T-helper 2 cell treated with Interferon-gamma antibody and Interleukin-4, amounts not matched to agents 5 μg/mL and 100 μg/mL, for 36 hours (primary cell): ENCODE results near the gene GPR153.
"Not testable (repeated sequence)": the region's sequence is repeated elsewhere in the genome, so short reads cannot be mapped to it uniquely, and the experiment has no call there.

ENCODE experiments used
- DNase-seq: peaks from one replicate; pipeline ENCODE4 v3.0.0; 2021; ENCODE audit warnings: low spot score
- H3K27ac Mint-ChIP-seq: one replicate; pipeline ENCODE4 v1.8.0; 2021; ENCODE audit warnings: mild to moderate bottlenecking, mixed read lengths
- H3K27me3 Mint-ChIP-seq: one replicate; pipeline ENCODE4 v1.8.0; 2021; ENCODE audit warnings: low read depth, mixed read lengths
- H3K36me3 Mint-ChIP-seq: one replicate; pipeline ENCODE4 v1.8.0; 2021; ENCODE audit warnings: low read depth, mixed read lengths
- H3K4me1 Mint-ChIP-seq: one replicate; pipeline ENCODE4 v1.8.0; 2021; ENCODE audit warnings: low read depth, mixed read lengths
- H3K4me3 Mint-ChIP-seq: one replicate; pipeline ENCODE4 v1.8.0; 2022; ENCODE audit warnings: mild to moderate bottlenecking, moderate library complexity, mixed read lengths
- H3K9me3 Mint-ChIP-seq: one replicate; pipeline ENCODE4 v1.8.0; 2021; ENCODE audit warnings: mixed read lengths

GPR153 gene

GRCh38 chr1:6260961-6261614 is at the start of gene GPR153:
Gene GPR153, minus strand, starts transcription at chr1:6261098. Its CDS starts 6,193 bp downstream, at chr1:6254905.
- peak within 1 kb of the TSS; percentile 63 for H3K4me3 Mint-ChIP-seq
- H3K4me1 Mint-ChIP-seq, result no peaks in the 10 kb centered on the region
- H3K27ac Mint-ChIP-seq, result no peak within 1 kb of the TSS
- peaks cover 17% of the 10 kb centered on the region for H3K27me3 Mint-ChIP-seq
- H3K36me3 Mint-ChIP-seq, result no peaks in the 10 kb centered on the region
- H3K9me3 Mint-ChIP-seq, result no peaks in the 10 kb centered on the region
- peak; percentile 60 for DNase-seq

- no peak overlapping the region for H3K4me3 Mint-ChIP-seq
- H3K27me3 Mint-ChIP-seq, result no peaks in the 10 kb centered on the region
These were observed 49.4 kb upstream of the GPR153 start for GRCh38 chr1:6310116-6310848.

GRCh38 chr1:6309564-6309963 is 48.7 kb upstream of the GPR153 start:
- H3K36me3 Mint-ChIP-seq, result peaks cover 18% of the 10 kb centered on the region
- no peaks in the 10 kb centered on the region for H3K27me3 Mint-ChIP-seq
- no peak overlapping the region for H3K27ac Mint-ChIP-seq
- H3K4me3 Mint-ChIP-seq, result no peak overlapping the region
- DNase-seq, result no peak
- no peaks in the 10 kb centered on the region for H3K4me1 Mint-ChIP-seq
- peaks cover 9% of the 10 kb centered on the region for H3K9me3 Mint-ChIP-seq

More at GRCh38 chr1:6310116-6310848, 49.4 kb upstream of the GPR153 start:
- peaks cover 18% of the 10 kb centered on the region for H3K36me3 Mint-ChIP-seq
- DNase-seq, result no peak
- H3K27ac Mint-ChIP-seq, result no peak overlapping the region
- H3K4me1 Mint-ChIP-seq, result no peaks in the 10 kb centered on the region
- peaks cover 9% of the 10 kb centered on the region for H3K9me3 Mint-ChIP-seq

- peaks cover 9% of the 10 kb centered on the region for H3K9me3 Mint-ChIP-seq
- peaks cover 18% of the 10 kb centered on the region for H3K36me3 Mint-ChIP-seq
- no peak for DNase-seq
- H3K27me3 Mint-ChIP-seq, result no peaks in the 10 kb centered on the region
- no peaks in the 10 kb centered on the region for H3K4me1 Mint-ChIP-seq
- no peak overlapping the region for H3K27ac Mint-ChIP-seq
- no peak overlapping the region for H3K4me3 Mint-ChIP-seq
These were observed 47.6 kb upstream of the GPR153 start for GRCh38 chr1:6308449-6308848.

GRCh38 chr1:6307682-6308081 is 46.8 kb upstream of the GPR153 start:
- H3K4me3 Mint-ChIP-seq, H3K27ac Mint-ChIP-seq, H3K9me3 Mint-ChIP-seq: not testable (repeated sequence)

GRCh38 chr1:6307099-6307498 is 46.2 kb upstream of the GPR153 start:
- H3K4me3 Mint-ChIP-seq, result no peak overlapping the region
- no peaks in the 10 kb centered on the region for H3K4me1 Mint-ChIP-seq
- no peaks in the 10 kb centered on the region for H3K27me3 Mint-ChIP-seq
- peaks cover 9% of the 10 kb centered on the region for H3K9me3 Mint-ChIP-seq
- peaks cover 18% of the 10 kb centered on the region for H3K36me3 Mint-ChIP-seq
- no peak for DNase-seq
- no peak overlapping the region for H3K27ac Mint-ChIP-seq

More at GRCh38 chr1:6307682-6308081, 46.8 kb upstream of the GPR153 start:
- DNase-seq, H3K4me1 Mint-ChIP-seq, H3K27me3 Mint-ChIP-seq: not testable (repeated sequence)
- peaks cover 18% of the 10 kb centered on the region for H3K36me3 Mint-ChIP-seq

- Mint-ChIP-seq H3K27me3 (no peaks in the 10 kb centered on the region), H3K9me3 (peaks cover 9% of the 10 kb centered on the region), H3K36me3 (peaks cover 14% of the 10 kb centered on the region), H3K4me3 (no peak overlapping the region), H3K27ac (no peak overlapping the region), H3K4me1 (no peaks in the 10 kb centered on the region)
- no peak for DNase-seq
These were observed 42.6 kb upstream of the GPR153 start for GRCh38 chr1:6303397-6304012.

- no peaks in the 10 kb centered on the region for H3K27me3 Mint-ChIP-seq
- no peaks in the 10 kb centered on the region for H3K4me1 Mint-ChIP-seq
- no peak overlapping the region for H3K4me3 Mint-ChIP-seq
- peaks cover 4% of the 10 kb centered on the region for H3K9me3 Mint-ChIP-seq
- H3K27ac Mint-ChIP-seq, result no peak overlapping the region
- H3K36me3 Mint-ChIP-seq, result peaks cover 9% of the 10 kb centered on the region
- no peak for DNase-seq
These were observed 41.7 kb upstream of the GPR153 start for GRCh38 chr1:6302568-6302967.

- Mint-ChIP-seq H3K36me3 (no peaks in the 10 kb centered on the region), H3K4me3 (no peak overlapping the region), H3K4me1 (no peaks in the 10 kb centered on the region), H3K27me3 (no peaks in the 10 kb centered on the region), H3K27ac (no peak overlapping the region), H3K9me3 (no peaks in the 10 kb centered on the region)
- no peak for DNase-seq
These were observed 40.6 kb upstream of the GPR153 start for GRCh38 chr1:6301526-6301925.

- no peak overlapping the region for H3K27ac Mint-ChIP-seq
These were observed 39.6 kb upstream of the GPR153 start for GRCh38 chr1:6300342-6301048.

GRCh38 chr1:6299557-6300165 is 38.8 kb upstream of the GPR153 start:
- H3K4me3 Mint-ChIP-seq, result no peak overlapping the region
- H3K27me3 Mint-ChIP-seq, result no peaks in the 10 kb centered on the region
- no peaks in the 10 kb centered on the region for H3K4me1 Mint-ChIP-seq
- no peak for DNase-seq
- no peak overlapping the region for H3K27ac Mint-ChIP-seq
- H3K36me3 Mint-ChIP-seq, result peaks cover 1% of the 10 kb centered on the region
- no peaks in the 10 kb centered on the region for H3K9me3 Mint-ChIP-seq

More at GRCh38 chr1:6300342-6301048, 39.6 kb upstream of the GPR153 start:
- DNase-seq, result no peak
- no peaks in the 10 kb centered on the region for H3K4me1 Mint-ChIP-seq
- no peaks in the 10 kb centered on the region for H3K27me3 Mint-ChIP-seq
- H3K36me3 Mint-ChIP-seq, result no peaks in the 10 kb centered on the region
- no peaks in the 10 kb centered on the region for H3K9me3 Mint-ChIP-seq
- H3K4me3 Mint-ChIP-seq, result no peak overlapping the region

- Mint-ChIP-seq H3K9me3 (no peaks in the 10 kb centered on the region), H3K4me3 (no peak overlapping the region), H3K36me3 (peaks cover 5% of the 10 kb centered on the region), H3K4me1 (no peaks in the 10 kb centered on the region), H3K27ac (no peak overlapping the region), H3K27me3 (no peaks in the 10 kb centered on the region)
- no peak for DNase-seq
These were observed 38.1 kb upstream of the GPR153 start for GRCh38 chr1:6298940-6299465.

GRCh38 chr1:6298530-6298929 is 37.6 kb upstream of the GPR153 start:
- no peak overlapping the region for H3K27ac Mint-ChIP-seq
- no peaks in the 10 kb centered on the region for H3K9me3 Mint-ChIP-seq
- H3K4me1 Mint-ChIP-seq, result no peaks in the 10 kb centered on the region
- H3K36me3 Mint-ChIP-seq, result peaks cover 7% of the 10 kb centered on the region
- H3K27me3 Mint-ChIP-seq, result no peaks in the 10 kb centered on the region
- no peak overlapping the region for H3K4me3 Mint-ChIP-seq
- no peak for DNase-seq
